K562 (cell line): Measurements from ENCODE around the gene MYOZ3. TPM values are rescaled to one million over a fixed set of nuclear protein-coding genes. Genes with fewer than 3 reads are reported as not detected.

Experiments used
- ATAC-seq: fragments of 200-7000 bp; cut with Tn5 transposase; 3 replicates; pipeline ENCODE4 v1.9.1; 2020; ENCODE audit warnings: moderate library complexity
- BruUV-seq: library from RNA; stranded (reverse); fragments of 400-500 nt; replicated peaks from 2 replicates; lab custom pipeline; 2021; lab: Mats Ljungman, UMichigan
- CTCF ChIA-PET: fragments of 300-600 bp; formaldehyde crosslinking; extraction: SDS; loops from one replicate; lab custom pipeline; 2021; ENCODE audit warnings: low intra/inter-chr PET ratio; lab: Yijun Ruan, JAX
- POLR2A ChIA-PET: fragments of 300-600, 350-650 bp; sonication (Branson Sonifier 250); formaldehyde crosslinking; extraction: SDS; loops from one replicate; lab custom pipeline; 2021; ENCODE audit warnings: antibody characterized with exemption, inconsistent platforms; lab: Yijun Ruan, JAX
- DNase-seq, 4 experiments: peaks; one replicate each; pipeline versions ENCODE4 v3.0.0 to v3.0.0-alpha.2; 2011 to 2018; ENCODE audit warnings: low spot score in 3 of 4, mixed read lengths in 3 of 4; ENCODE audit errors: extremely low read depth in 1 of 4
- FAIRE-seq: peaks from 2 replicates; lab custom pipeline; 2011; peaks lifted over from hg19 to GRCh38; lab: Jason Lieb, UNC
- H2AFZ ChIP-seq: 2 replicates; pipeline ENCODE4 v1.6.0; 2011; ENCODE audit warnings: low read depth, low read length, control low read depth, inconsistent platforms
- H3K27ac ChIP-seq: fragments of 200-600 bp; 3 replicates; pipeline ENCODE4 v1.8.0; 2011; ENCODE audit warnings: low read depth, mild to moderate bottlenecking, control low read depth, inconsistent platforms, low read length, moderate library complexity, mixed read lengths; ENCODE audit errors: extremely low read depth
- H3K27me3 ChIP-seq, 2 experiments: fragments of 300-600 bp in 1 of 2; 2 replicates in 1 of 2; 3 replicates in 1 of 2; pipeline versions ENCODE4 v1.6.0 to v1.8.0; 2011; ENCODE audit warnings: inconsistent platforms in 2 of 2, low read length in 2 of 2, mild to moderate bottlenecking in 1 of 2, mixed read lengths in 1 of 2, moderate library complexity in 1 of 2; ENCODE audit not compliant: control insufficient read depth in 2 of 2, insufficient read depth in 2 of 2
- H3K36me3 ChIP-seq: fragments of 300-600 bp; 3 replicates; pipeline ENCODE4 v1.8.0; 2011; ENCODE audit warnings: mild to moderate bottlenecking, low read length, inconsistent platforms; ENCODE audit not compliant: control insufficient read depth, insufficient read depth
- H3K4me1 ChIP-seq, 2 experiments: fragments of 200-600 bp in 1 of 2; replicated peaks in 1 of 2; 2 replicates in 1 of 2; 3 replicates in 1 of 2; pipeline versions ENCODE4 v1.5.1 to v1.8.0; 2011; ENCODE audit warnings: inconsistent platforms in 2 of 2, low read length in 2 of 2, mild to moderate bottlenecking in 1 of 2, mixed read lengths in 1 of 2, moderate library complexity in 1 of 2; ENCODE audit not compliant: control insufficient read depth in 2 of 2, insufficient read depth in 2 of 2
- H3K4me2 ChIP-seq: 2 replicates; pipeline ENCODE4 v1.6.1; 2011; ENCODE audit warnings: low read length, control low read depth, inconsistent platforms, mixed read lengths; ENCODE audit not compliant: insufficient read depth
- H3K4me3 ChIP-seq: fragments of 200-600 bp; sonication (generic), shearing (Covaris generic); 2 replicates; pipeline ENCODE4 v1.5.1; 2016; ENCODE audit warnings: control low read depth, inconsistent platforms
- H3K79me2 ChIP-seq: fragments of 200-600 bp; 3 replicates; pipeline ENCODE4 v1.8.0; 2011; ENCODE audit warnings: low read length, inconsistent platforms; ENCODE audit not compliant: control insufficient read depth, insufficient read depth
- H3K9ac ChIP-seq, 2 experiments: 2 replicates each; pipeline versions ENCODE4 v1.6.0 to v1.6.1; 2011; ENCODE audit warnings: low read depth in 2 of 2, low read length in 2 of 2, control low read depth in 1 of 2, inconsistent platforms in 1 of 2, mild to moderate bottlenecking in 1 of 2, mixed read lengths in 1 of 2; ENCODE audit not compliant: insufficient read depth in 1 of 2
- H3K9me1 ChIP-seq: one replicate; pipeline ENCODE4 v1.6.0; 2011; ENCODE audit warnings: inconsistent platforms, mild to moderate bottlenecking, low read length, moderate library complexity; ENCODE audit not compliant: control insufficient read depth, insufficient read depth
- H3K9me3 ChIP-seq: replicated peaks from 2 replicates; pipeline ENCODE4 v1.5.1; 2011; ENCODE audit warnings: low read depth, low read length, inconsistent platforms; ENCODE audit not compliant: control insufficient read depth, insufficient read depth
- H4K20me1 ChIP-seq: replicated peaks from 2 replicates; pipeline ENCODE4 v1.6.1; 2011; ENCODE audit warnings: low read length, inconsistent platforms, mixed read lengths; ENCODE audit not compliant: control insufficient read depth, insufficient read depth
- ASH1L ChIP-seq: fragments of 450-650 bp; IDR thresholded peaks from 2 replicates; pipeline ENCODE4 v1.6.1; 2018; ENCODE audit warnings: borderline replicate concordance, mild to moderate bottlenecking, low read depth; ENCODE audit not compliant: partially characterized antibody
- DLX4 ChIP-seq: fragments of 250-450 bp; sonication (Bioruptor Pico); IDR thresholded peaks from 2 replicates; pipeline ENCODE4 v1.6.1; 2021; ENCODE audit warnings: mild to moderate bottlenecking
- IRF2 ChIP-seq: sonication (generic); formaldehyde crosslinking; IDR thresholded peaks from 2 replicates; pipeline ENCODE4 v1.8.1; 2022; ENCODE audit warnings: mild to moderate bottlenecking, missing genetic modification reagents
- MCM5 ChIP-seq: fragments of 450-650 bp; IDR thresholded peaks from 2 replicates; pipeline ENCODE4 v1.6.1; 2016; ENCODE audit warnings: low read depth
- NCOA1 ChIP-seq: fragments of 450-650 bp; IDR thresholded peaks from 2 replicates; pipeline ENCODE4 v1.6.1; 2016; ENCODE audit warnings: low read depth
- NR4A1 ChIP-seq, 2 experiments: fragments of 250-450 bp in 1 of 2; fragments of 450-650 bp in 1 of 2; sonication (Bioruptor Pico) in 1 of 2; IDR thresholded peaks; 2 replicates each; pipeline versions ENCODE4 v1.4.0 to v1.6.1; 2016 to 2020; ENCODE audit warnings: mild to moderate bottlenecking in 2 of 2, missing compliant biosample characterization in 1 of 2, missing genetic modification characterization in 1 of 2, moderate library complexity in 1 of 2
- PCBP1 ChIP-seq: fragments of 200-400 bp; formaldehyde crosslinking; IDR thresholded peaks from 2 replicates; pipeline ENCODE4 v1.6.1; 2018; ENCODE audit warnings: mild to moderate bottlenecking, low read depth, low read length; ENCODE audit not compliant: poor library complexity, severe bottlenecking
- RBM25 ChIP-seq: fragments of 200-400 bp; formaldehyde crosslinking; IDR thresholded peaks from 2 replicates; pipeline ENCODE4 v1.6.1; 2018; ENCODE audit warnings: low read length, low read depth, moderate library complexity; ENCODE audit not compliant: severe bottlenecking
- SIN3A ChIP-seq, 2 experiments: fragments of 150-350 bp in 1 of 2; IDR thresholded peaks; 2 replicates each; pipeline ENCODE4 v1.6.1; 2011 to 2016; ENCODE audit warnings: borderline replicate concordance in 2 of 2, low read depth in 2 of 2, low read length in 2 of 2, mild to moderate bottlenecking in 2 of 2, moderate library complexity in 2 of 2; ENCODE audit not compliant: control insufficient read depth in 1 of 2
- SOX6 ChIP-seq: fragments of 450-650 bp; IDR thresholded peaks from 2 replicates; pipeline ENCODE4 v1.6.1; 2014; ENCODE audit warnings: mild to moderate bottlenecking
- STAG1 ChIP-seq: sonication (generic); formaldehyde crosslinking; IDR thresholded peaks from 2 replicates; pipeline ENCODE4 v1.5.0; 2020; ENCODE audit warnings: missing genetic modification reagents, borderline replicate concordance
- ZEB2 ChIP-seq: fragments of 450-650 bp; IDR thresholded peaks from 2 replicates; pipeline ENCODE4 v1.6.1; 2016
- ZNF217 ChIP-seq: sonication (generic); formaldehyde crosslinking; IDR thresholded peaks from 2 replicates; pipeline ENCODE4 v1.8.0; 2022; ENCODE audit warnings: mild to moderate bottlenecking, missing genetic modification reagents
- ZNF263 ChIP-seq: sonication (generic); formaldehyde crosslinking; IDR thresholded peaks from 2 replicates; pipeline ENCODE4 v1.8.0; 2022; ENCODE audit warnings: mild to moderate bottlenecking, missing genetic modification reagents, borderline replicate concordance
- ZNF280B ChIP-seq: fragments of 250-450 bp; sonication (Bioruptor Pico); IDR thresholded peaks from 2 replicates; pipeline ENCODE4 v1.5.1; 2021; ENCODE audit warnings: mild to moderate bottlenecking
- ZNF311 ChIP-seq: fragments of 250-450 bp; sonication (Bioruptor Pico); IDR thresholded peaks from 2 replicates; pipeline ENCODE4 v1.4.0; 2020; ENCODE audit warnings: mild to moderate bottlenecking, moderate library complexity
- ZNF41 ChIP-seq: fragments of 250-450 bp; sonication (Bioruptor Pico); conservative IDR thresholded peaks from 2 replicates; pipeline ENCODE4 v1.4.0; 2020; ENCODE audit warnings: mild to moderate bottlenecking
- ZNF449 ChIP-seq: fragments of 250-450 bp; sonication (Bioruptor Pico); IDR thresholded peaks from 2 replicates; pipeline ENCODE4 v1.8.0; 2022; ENCODE audit warnings: moderate library complexity, mild to moderate bottlenecking, inconsistent platforms
- WGBS: fragments of 100-300 bp; shearing (Covaris generic); methylation state at CpG from one replicate; pipeline ENCODE4 v1.1.6; 2016; ENCODE audit warnings: low coverage, mixed read lengths; ENCODE audit not compliant: insufficient coverage; ENCODE audit errors: missing lambda C conversion rate; 5-methylcytosine and 5-hydroxymethylcytosine counted together
- in situ Hi-C: fragments of 300-500 bp; cut with MboI; formaldehyde crosslinking; loops from 4 replicates; pipeline ENCODE4 v1.15.0; 2018; ENCODE audit warnings: inconsistent platforms, mixed read lengths
- intact Hi-C: fragments of 100-400 bp; cut with micrococcal nuclease; formaldehyde crosslinking; loops from 2 replicates; pipeline ENCODE4 v1.14.2; 2022
- polyA plus RNA-seq, 8 experiments: library from polyadenylated mRNA; depleted of rRNA in 4 of 8; stranded (reverse) in 5 of 8; unstranded in 3 of 8; fragments of >200 nt; fragmentation: Nextera tagmentation in 2 of 8; fragmentation: Illumina TruSeq in 1 of 8; extraction: Ambion mirVana in 2 of 8; extraction: Trizol in 1 of 8; gene quantifications; 2 replicates each; pipeline versions ENCODE4 v1.2.1 to v1.2.3, GENCODE V29; 2011 to 2014; ENCODE audit warnings: inconsistent platforms in 1 of 8, missing spikeins in 1 of 8
- total RNA-seq, 7 experiments: library from RNA; depleted of rRNA in 6 of 7; stranded (reverse); fragments of >200 nt in 6 of 7; fragmentation: Illumina TruSeq in 2 of 7; extraction: Trizol in 2 of 7; gene quantifications; 2 replicates each; pipeline versions ENCODE4 v1.2.1 to v1.2.3, GENCODE V29; 2011 to 2021; ENCODE audit warnings: low replicate concordance in 1 of 7

The MYOZ3 gene
- total and polyA plus RNA-seq, 9 of the 15 experiments (the other 6 are each of a cell fraction or from before 2014, with no cell fraction given): not detected

GRCh38 chr5:150624334-150625163 lies 36.5 kb upstream of the MYOZ3 start:
- ChIA-PET CTCF (no interaction called here), POLR2A (no interaction called here)
- no peak overlapping the region for H3K27ac ChIP-seq
- H3K79me2 ChIP-seq: no peaks in the 10 kb centered on the region
- no TSS peak for BruUV-seq
- ATAC-seq (peak; percentile 82), FAIRE-seq (no peak), DNase-seq (peak; percentile 54 to 92 (median 83))
- peaks cover 8% of the 10 kb centered on the region; the same call in 1 of the 2 replicates for H4K20me1 ChIP-seq
- H3K4me3 ChIP-seq: no peak overlapping the region
- H3K36me3 ChIP-seq: no peaks in the 10 kb centered on the region
- peak overlapping the region in 1 of 2 experiments; percentile 57; a peak in 2 of 4 replicates for H3K9ac ChIP-seq
- H3K4me2 ChIP-seq: peak overlapping the region; percentile 51; the same call in 1 of the 2 replicates
- intact Hi-C loops (no loop called here), in situ Hi-C loops (no loop called here)
- no peaks in the 10 kb centered on the region for H3K9me1 ChIP-seq
- no peak overlapping the region for H2AFZ ChIP-seq
- H3K9me3 ChIP-seq: no peaks in the 10 kb centered on the region
- 6% methylated on average over 26 of the region's 74 CpGs for WGBS
- H3K27me3 ChIP-seq: peaks cover 22 to 71% of the 10 kb centered on the region in 2 experiments; a peak in 4 of 5 replicates
- H3K4me1 ChIP-seq: peaks cover 0 to 9% of the 10 kb centered on the region in 2 experiments; a peak in 2 of 5 replicates
- TF ChIP-seq ZEB2: no peak
- TF ChIP-seq ZNF311 (CRISPR knock-in tag): no peak
- no peak for TF ChIP-seq NCOA1
- TF ChIP-seq ZNF217: no peak
- no peak for TF ChIP-seq SIN3A (IDR thresholded peaks at IDR 0.05; ENCODE audit: borderline replicate concordance in 2 of 2, control insufficient read depth in 1 of 2, low read depth in 2 of 2, low read length in 2 of 2)
- TF ChIP-seq ZNF449 (CRISPR knock-in tag): no peak
- no peak for TF ChIP-seq IRF2 (CRISPR knock-in tag)
- TF ChIP-seq ASH1L: no peak
- TF ChIP-seq ZNF41 (CRISPR knock-in tag): no peak
- TF ChIP-seq PCBP1: peak; percentile 37
- no peak for TF ChIP-seq DLX4 (CRISPR knock-in tag)
- 0 out of 2 replicates have a peak, but pooled peaks have one; percentile 20 for TF ChIP-seq ZNF263 (CRISPR knock-in tag)
- TF ChIP-seq ZNF280B: no peak
- TF ChIP-seq MCM5: no peak
- no peak for TF ChIP-seq SOX6
- TF ChIP-seq NR4A1 (CRISPR knock-in tag; IDR thresholded peaks at IDR 0.05): no peak
- TF ChIP-seq NR4A1 (tag; IDR thresholded peaks at IDR 0.05): no peak
- no peak for TF ChIP-seq RBM25
- TF ChIP-seq STAG1 (CRISPR knock-in tag): no peak
